ENCODE measurements around the gene KRTDAP. TPM values are rescaled to one million over a fixed set of nuclear protein-coding genes. Genes with fewer than 3 reads are reported as not detected.
A peak's percentile ranks its signal among the peaks of the same experiment; 100 is the strongest.

The KRTDAP gene
- total and polyA plus RNA-seq, 2 donors from 2014 or later = not detected

- H3K27me3 ChIP-seq (ENCODE audit: control insufficient read depth, insufficient read depth, low read length) = no peaks in the 10 kb centered on the region
- no peak for DNase-seq
Observed at GRCh38 chr19:35512831-35513627, 22.8 kb upstream of the KRTDAP start.

DNA sequence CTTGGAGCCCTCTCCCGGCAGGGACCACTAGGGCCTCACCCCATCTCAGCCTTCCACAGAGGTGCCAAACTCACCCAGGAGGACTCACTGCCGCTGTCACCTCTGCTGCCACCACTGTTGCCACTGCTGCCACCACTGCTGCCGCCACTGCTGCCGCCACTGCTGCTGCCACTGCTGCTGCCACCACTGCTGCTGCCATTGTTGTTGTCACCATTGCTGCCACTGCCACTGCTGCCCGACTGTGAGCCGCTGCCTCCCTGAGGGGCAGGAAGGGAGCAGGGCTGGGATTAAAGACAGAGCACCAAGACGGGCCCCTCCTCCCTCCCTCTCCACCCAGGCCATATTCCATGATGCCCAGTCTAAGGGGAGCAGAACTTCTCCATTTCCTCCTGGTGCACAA is 21.1 kb upstream of the KRTDAP start:
- H3K27ac ChIP-seq (ENCODE audit: low read depth in 2 of 2, low read length in 2 of 2) = no peak overlapping the region
- no peak overlapping the region for H3K9ac ChIP-seq (ENCODE audit: low read length in 3 of 3)
- H3K27me3 ChIP-seq (ENCODE audit: control insufficient read depth, insufficient read depth, low read length) = no peaks in the 10 kb centered on the region
- FAIRE-seq = no peak
- no peak overlapping the region for H3K4me3 ChIP-seq (ENCODE audit: low read length in 3 of 3)
- no peaks in the 10 kb centered on the region for H3K36me3 ChIP-seq (ENCODE audit: control insufficient read depth in 2 of 3, insufficient read depth in 3 of 3, low read length in 3 of 3)
- H3K9me3 ChIP-seq (ENCODE audit: control insufficient read depth in 2 of 3, insufficient read depth in 1 of 3, low read length in 3 of 3) = no peaks in the 10 kb centered on the region
- H3K4me1 ChIP-seq (ENCODE audit: control insufficient read depth in 2 of 3, insufficient read depth in 2 of 3, low read depth in 1 of 3, low read length in 3 of 3) = peaks cover 0 to 7% (median 0%) of the 10 kb centered on the region in 3 donors
- DNase-seq = no peak
- intact Hi-C loops (cut with DNase I) = no loop called here
- TF ChIP-seq, protein P1, sequence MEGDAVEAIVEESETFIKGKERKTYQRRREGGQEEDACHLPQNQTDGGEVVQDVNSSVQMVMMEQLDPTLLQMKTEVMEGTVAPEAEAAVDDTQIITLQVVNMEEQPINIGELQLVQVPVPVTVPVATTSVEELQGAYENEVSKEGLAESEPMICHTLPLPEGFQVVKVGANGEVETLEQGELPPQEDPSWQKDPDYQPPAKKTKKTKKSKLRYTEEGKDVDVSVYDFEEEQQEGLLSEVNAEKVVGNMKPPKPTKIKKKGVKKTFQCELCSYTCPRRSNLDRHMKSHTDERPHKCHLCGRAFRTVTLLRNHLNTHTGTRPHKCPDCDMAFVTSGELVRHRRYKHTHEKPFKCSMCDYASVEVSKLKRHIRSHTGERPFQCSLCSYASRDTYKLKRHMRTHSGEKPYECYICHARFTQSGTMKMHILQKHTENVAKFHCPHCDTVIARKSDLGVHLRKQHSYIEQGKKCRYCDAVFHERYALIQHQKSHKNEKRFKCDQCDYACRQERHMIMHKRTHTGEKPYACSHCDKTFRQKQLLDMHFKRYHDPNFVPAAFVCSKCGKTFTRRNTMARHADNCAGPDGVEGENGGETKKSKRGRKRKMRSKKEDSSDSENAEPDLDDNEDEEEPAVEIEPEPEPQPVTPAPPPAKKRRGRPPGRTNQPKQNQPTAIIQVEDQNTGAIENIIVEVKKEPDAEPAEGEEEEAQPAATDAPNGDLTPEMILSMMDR (IDR thresholded peaks at IDR 0.05; ENCODE audit: borderline replicate concordance, extremely low read depth, insufficient read depth) = no peak

More at GRCh38 chr19:35512831-35513627, 22.8 kb upstream of the KRTDAP start:
- TF ChIP-seq, protein P1 (IDR thresholded peaks at IDR 0.05; ENCODE audit: borderline replicate concordance, extremely low read depth, insufficient read depth) = no peak
- Histone ChIP-seq H3K9ac (ENCODE audit: low read length in 3 of 3) (no peak overlapping the region), H3K27ac (ENCODE audit: low read depth in 2 of 2, low read length in 2 of 2) (no peak overlapping the region), H3K9me3 (ENCODE audit: control insufficient read depth in 2 of 3, insufficient read depth in 1 of 3, low read length in 3 of 3) (no peaks in the 10 kb centered on the region), H3K4me1 (ENCODE audit: control insufficient read depth in 2 of 3, insufficient read depth in 2 of 3, low read depth in 1 of 3, low read length in 3 of 3) (peaks cover 0 to 7% (median 0%) of the 10 kb centered on the region in 3 donors), H3K36me3 (ENCODE audit: control insufficient read depth in 2 of 3, insufficient read depth in 3 of 3, low read length in 3 of 3) (no peaks in the 10 kb centered on the region), H3K4me3 (ENCODE audit: low read length in 3 of 3) (no peak overlapping the region)
- intact Hi-C loops (cut with DNase I) = no loop called here
- no peak for FAIRE-seq

GRCh38 chr19:35510626-35510964 is 20.3 kb upstream of the KRTDAP start:
- intact Hi-C loops (cut with DNase I) = no loop called here
- Histone ChIP-seq H3K27me3 (ENCODE audit: control insufficient read depth, insufficient read depth, low read length) (no peaks in the 10 kb centered on the region), H3K9ac (ENCODE audit: low read length in 3 of 3) (no peak overlapping the region), H3K27ac (ENCODE audit: low read depth in 2 of 2, low read length in 2 of 2) (peak overlapping the region in 1 of 2 donors; percentile 22), H3K4me3 (ENCODE audit: low read length in 3 of 3) (peak overlapping the region in 1 of 3 donors; percentile 69), H3K9me3 (ENCODE audit: control insufficient read depth in 2 of 3, insufficient read depth in 1 of 3, low read length in 3 of 3) (no peaks in the 10 kb centered on the region), H3K36me3 (ENCODE audit: control insufficient read depth in 2 of 3, insufficient read depth in 3 of 3, low read length in 3 of 3) (no peaks in the 10 kb centered on the region), H3K4me1 (ENCODE audit: control insufficient read depth in 2 of 3, insufficient read depth in 2 of 3, low read depth in 1 of 3, low read length in 3 of 3) (peaks cover 0 to 7% (median 0%) of the 10 kb centered on the region in 3 donors)
- TF ChIP-seq, protein P1 (IDR thresholded peaks at IDR 0.05; ENCODE audit: borderline replicate concordance, extremely low read depth, insufficient read depth) = no peak
- no peak for FAIRE-seq
- no peak for DNase-seq
